Liver (tissue), 9 donors: Measurements from ENCODE around the gene THAP3. TPM values are rescaled to one million over a fixed set of nuclear protein-coding genes. Genes with fewer than 3 reads are reported as not detected.

Experiments used
- DNase-seq: peaks from one replicate; pipeline ENCODE4 v3.0.0-alpha.2; 2017; ENCODE audit warnings: low spot score
- H3K27ac ChIP-seq, 2 donors: one replicate each; pipeline ENCODE4 v1.7.0; 2013; ENCODE audit warnings: inconsistent platforms in 2 of 2, low read length in 2 of 2, control low read depth in 1 of 2, low read depth in 1 of 2, mild to moderate bottlenecking in 1 of 2
- H3K27me3 ChIP-seq, 4 donors: one replicate each; pipeline versions ENCODE4 v1.6.1 to v1.7.0; 2013; ENCODE audit warnings: low read length in 3 of 4, inconsistent platforms in 1 of 4, mild to moderate bottlenecking in 1 of 4, moderate library complexity in 1 of 4; ENCODE audit not compliant: control insufficient read depth in 4 of 4, insufficient read depth in 4 of 4
- H3K36me3 ChIP-seq, 4 donors: one replicate each; pipeline versions ENCODE4 v1.6.1 to v1.7.0; 2013; ENCODE audit warnings: low read length in 3 of 4, mild to moderate bottlenecking in 3 of 4, low read depth in 1 of 4, moderate library complexity in 1 of 4; ENCODE audit not compliant: control insufficient read depth in 4 of 4, insufficient read depth in 3 of 4
- H3K4me1 ChIP-seq, 4 donors: one replicate each; pipeline versions ENCODE4 v1.6.1 to v1.7.0; 2013; ENCODE audit warnings: low read length in 3 of 4, mild to moderate bottlenecking in 3 of 4, moderate library complexity in 1 of 4; ENCODE audit not compliant: control insufficient read depth in 4 of 4, insufficient read depth in 4 of 4
- H3K4me3 ChIP-seq, 3 donors: one replicate each; pipeline versions ENCODE4 v1.6.1 to v1.7.0; 2013; ENCODE audit warnings: low read length in 3 of 3, control low read depth in 1 of 3, low read depth in 1 of 3, mild to moderate bottlenecking in 1 of 3
- H3K9ac ChIP-seq, 2 donors: one replicate each; pipeline ENCODE4 v1.7.0; 2013; ENCODE audit warnings: low read length in 2 of 2, mild to moderate bottlenecking in 2 of 2, moderate library complexity in 2 of 2, control low read depth in 1 of 2, low read depth in 1 of 2
- H3K9me3 ChIP-seq, 4 donors: one replicate each; pipeline versions ENCODE4 v1.6.1 to v1.7.0; 2013; ENCODE audit warnings: low read length in 3 of 4; ENCODE audit not compliant: control insufficient read depth in 4 of 4
- CTCF ChIP-seq: fragments of 150-350 bp; IDR thresholded peaks from 2 replicates; pipeline ENCODE4 v1.5.1; 2017; ENCODE audit warnings: improper control_type of control experiment, low read depth, low read length; ENCODE audit not compliant: missing input control
- EGR1 ChIP-seq, 2 donors: IDR thresholded peaks; 2 replicates each; pipeline ENCODE4 v1.6.1; 2016 to 2018; ENCODE audit warnings: antibody characterized with exemption in 2 of 2, low read depth in 2 of 2
- FOXA1 ChIP-seq: IDR thresholded peaks from 2 replicates; pipeline ENCODE4 v1.6.1; 2016; ENCODE audit warnings: antibody characterized with exemption
- FOXA2 ChIP-seq: IDR thresholded peaks from 2 replicates; pipeline ENCODE4 v1.6.1; 2016; ENCODE audit warnings: antibody characterized with exemption
- GABPA ChIP-seq, 2 donors: IDR thresholded peaks in 1 of 2; conservative IDR thresholded peaks in 1 of 2; 2 replicates each; pipeline ENCODE4 v1.6.1; 2016; ENCODE audit warnings: antibody characterized with exemption in 2 of 2, mild to moderate bottlenecking in 1 of 2, moderate library complexity in 1 of 2
- HNF4A ChIP-seq, 2 donors: conservative IDR thresholded peaks; 2 replicates each; pipeline ENCODE4 v1.6.1; 2016; ENCODE audit warnings: antibody characterized with exemption in 2 of 2, mild to moderate bottlenecking in 2 of 2
- JUND ChIP-seq, 2 donors: IDR thresholded peaks; 2 replicates each; pipeline ENCODE4 v1.6.1; 2016; ENCODE audit warnings: antibody characterized with exemption in 2 of 2
- MAX ChIP-seq: IDR thresholded peaks from 2 replicates; pipeline ENCODE4 v1.6.1; 2016; ENCODE audit warnings: antibody characterized with exemption
- NR2F2 ChIP-seq: IDR thresholded peaks from 2 replicates; pipeline ENCODE4 v1.6.1; 2016; ENCODE audit warnings: antibody characterized with exemption
- RAD21 ChIP-seq, 2 donors: IDR thresholded peaks; 2 replicates each; pipeline ENCODE4 v1.6.1; 2016; ENCODE audit warnings: antibody characterized with exemption in 2 of 2, mild to moderate bottlenecking in 2 of 2
- RXRA ChIP-seq, 2 donors: IDR thresholded peaks; 2 replicates each; pipeline ENCODE4 v1.6.1; 2017 to 2018; ENCODE audit warnings: antibody characterized with exemption in 2 of 2, mild to moderate bottlenecking in 1 of 2
- SP1 ChIP-seq: IDR thresholded peaks from 2 replicates; pipeline ENCODE4 v1.6.1; 2018; ENCODE audit warnings: antibody characterized with exemption, mild to moderate bottlenecking
- TAF1 ChIP-seq: conservative IDR thresholded peaks from 2 replicates; pipeline ENCODE4 v1.6.1; 2016; ENCODE audit warnings: antibody characterized with exemption, mild to moderate bottlenecking
- YY1 ChIP-seq: IDR thresholded peaks from 2 replicates; pipeline ENCODE4 v1.6.1; 2016; ENCODE audit warnings: antibody characterized with exemption, mild to moderate bottlenecking
- WGBS: extraction: QIAGEN DNeasy Blood & Tissue Kit; methylation state at CpG from one replicate; pipeline ENCODE4 v1.1.7; 2013; 5-methylcytosine and 5-hydroxymethylcytosine counted together
- polyA plus RNA-seq, 2 donors: library from polyadenylated mRNA; stranded (reverse) in 1 of 2; unstranded in 1 of 2; fragments of 200-250 nt in 1 of 2; fragments of >200 nt in 1 of 2; fragmentation: Nextera tagmentation in 1 of 2; extraction: Ambion mirVana in 1 of 2; gene quantifications; one replicate each; pipeline versions ENCODE4 v1.2.1 to v1.2.3, GENCODE V29; 2013 to 2015
- total RNA-seq, 2 donors: library from RNA; depleted of rRNA; stranded (reverse); fragments of >200 nt; gene quantifications; one replicate each; pipeline ENCODE4 v1.2.3, GENCODE V29; 2014
- TF ChIP-seq, protein P1 (sequence below): IDR thresholded peaks from 2 replicates; pipeline ENCODE4 v1.6.1; 2016; ENCODE audit warnings: antibody characterized with exemption
- TF ChIP-seq, protein P2 (sequence below): IDR thresholded peaks from 2 replicates; pipeline ENCODE4 v1.6.1; 2016; ENCODE audit warnings: antibody characterized with exemption, mild to moderate bottlenecking
- TF ChIP-seq, protein P3 (sequence below): IDR thresholded peaks from 2 replicates; pipeline ENCODE4 v1.6.1; 2016; ENCODE audit warnings: antibody characterized with exemption
- donor health status: healthy.
- donor health status: healthy.
- donor health status: healthy.
- donor health status: healthy.
- donor health status: healthy.

THAP3 gene
- total and polyA plus RNA-seq, 4 donors = 7.2 to 10.2 (median 8.6) TPM

- Histone ChIP-seq H3K36me3 (peaks cover 5 to 23% (median 7%) of the 10 kb centered on the region in 4 donors), H3K9me3 (no peaks in the 10 kb centered on the region), H3K9ac (no peak overlapping the region), H3K4me1 (peaks cover 11 to 56% (median 34%) of the 10 kb centered on the region in 4 donors), H3K27ac (no peak overlapping the region), H3K27me3 (no peaks in the 10 kb centered on the region), H3K4me3 (no peak overlapping the region)
- TF ChIP-seq HNF4A (conservative IDR thresholded peaks at IDR 0.05) (no peak), SP1 (no peak), YY1 (no peak), RXRA (IDR thresholded peaks at IDR 0.05) (no peak), FOXA1 (no peak), TAF1 (no peak), MAX (no peak), NR2F2 (no peak), JUND (IDR thresholded peaks at IDR 0.05) (no peak), CTCF (no peak), RAD21 (IDR thresholded peaks at IDR 0.05) (no peak), FOXA2 (no peak), GABPA (IDR thresholded peaks at IDR 0.05 in 1 of 2, conservative IDR thresholded peaks at IDR 0.05 in 1 of 2) (no peak)
- TF ChIP-seq, protein P1, sequence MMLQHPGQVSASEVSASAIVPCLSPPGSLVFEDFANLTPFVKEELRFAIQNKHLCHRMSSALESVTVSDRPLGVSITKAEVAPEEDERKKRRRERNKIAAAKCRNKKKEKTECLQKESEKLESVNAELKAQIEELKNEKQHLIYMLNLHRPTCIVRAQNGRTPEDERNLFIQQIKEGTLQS = no peak
- 83% methylated on average over 21 of the region's 21 CpGs for WGBS
- no peak for DNase-seq
Measured at GRCh38 chr1:6584126-6585080, 40.3 kb upstream of the THAP3 start.

- H3K27me3 ChIP-seq = no peaks in the 10 kb centered on the region
- no peak overlapping the region for H3K27ac ChIP-seq
- no peak for DNase-seq
- peaks cover 11 to 55% (median 33%) of the 10 kb centered on the region in 4 donors for H3K4me1 ChIP-seq
- H3K4me3 ChIP-seq = no peak overlapping the region
- peaks cover 7 to 31% (median 13%) of the 10 kb centered on the region in 4 donors for H3K36me3 ChIP-seq
- H3K9ac ChIP-seq = no peak overlapping the region
- 94% methylated on average over 12 of the region's 12 CpGs for WGBS
- H3K9me3 ChIP-seq = no peaks in the 10 kb centered on the region
- TF ChIP-seq RXRA (IDR thresholded peaks at IDR 0.05) = no peak
- TF ChIP-seq, protein P2, sequence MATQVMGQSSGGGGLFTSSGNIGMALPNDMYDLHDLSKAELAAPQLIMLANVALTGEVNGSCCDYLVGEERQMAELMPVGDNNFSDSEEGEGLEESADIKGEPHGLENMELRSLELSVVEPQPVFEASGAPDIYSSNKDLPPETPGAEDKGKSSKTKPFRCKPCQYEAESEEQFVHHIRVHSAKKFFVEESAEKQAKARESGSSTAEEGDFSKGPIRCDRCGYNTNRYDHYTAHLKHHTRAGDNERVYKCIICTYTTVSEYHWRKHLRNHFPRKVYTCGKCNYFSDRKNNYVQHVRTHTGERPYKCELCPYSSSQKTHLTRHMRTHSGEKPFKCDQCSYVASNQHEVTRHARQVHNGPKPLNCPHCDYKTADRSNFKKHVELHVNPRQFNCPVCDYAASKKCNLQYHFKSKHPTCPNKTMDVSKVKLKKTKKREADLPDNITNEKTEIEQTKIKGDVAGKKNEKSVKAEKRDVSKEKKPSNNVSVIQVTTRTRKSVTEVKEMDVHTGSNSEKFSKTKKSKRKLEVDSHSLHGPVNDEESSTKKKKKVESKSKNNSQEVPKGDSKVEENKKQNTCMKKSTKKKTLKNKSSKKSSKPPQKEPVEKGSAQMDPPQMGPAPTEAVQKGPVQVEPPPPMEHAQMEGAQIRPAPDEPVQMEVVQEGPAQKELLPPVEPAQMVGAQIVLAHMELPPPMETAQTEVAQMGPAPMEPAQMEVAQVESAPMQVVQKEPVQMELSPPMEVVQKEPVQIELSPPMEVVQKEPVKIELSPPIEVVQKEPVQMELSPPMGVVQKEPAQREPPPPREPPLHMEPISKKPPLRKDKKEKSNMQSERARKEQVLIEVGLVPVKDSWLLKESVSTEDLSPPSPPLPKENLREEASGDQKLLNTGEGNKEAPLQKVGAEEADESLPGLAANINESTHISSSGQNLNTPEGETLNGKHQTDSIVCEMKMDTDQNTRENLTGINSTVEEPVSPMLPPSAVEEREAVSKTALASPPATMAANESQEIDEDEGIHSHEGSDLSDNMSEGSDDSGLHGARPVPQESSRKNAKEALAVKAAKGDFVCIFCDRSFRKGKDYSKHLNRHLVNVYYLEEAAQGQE = no peak
- TF ChIP-seq, protein P3, sequence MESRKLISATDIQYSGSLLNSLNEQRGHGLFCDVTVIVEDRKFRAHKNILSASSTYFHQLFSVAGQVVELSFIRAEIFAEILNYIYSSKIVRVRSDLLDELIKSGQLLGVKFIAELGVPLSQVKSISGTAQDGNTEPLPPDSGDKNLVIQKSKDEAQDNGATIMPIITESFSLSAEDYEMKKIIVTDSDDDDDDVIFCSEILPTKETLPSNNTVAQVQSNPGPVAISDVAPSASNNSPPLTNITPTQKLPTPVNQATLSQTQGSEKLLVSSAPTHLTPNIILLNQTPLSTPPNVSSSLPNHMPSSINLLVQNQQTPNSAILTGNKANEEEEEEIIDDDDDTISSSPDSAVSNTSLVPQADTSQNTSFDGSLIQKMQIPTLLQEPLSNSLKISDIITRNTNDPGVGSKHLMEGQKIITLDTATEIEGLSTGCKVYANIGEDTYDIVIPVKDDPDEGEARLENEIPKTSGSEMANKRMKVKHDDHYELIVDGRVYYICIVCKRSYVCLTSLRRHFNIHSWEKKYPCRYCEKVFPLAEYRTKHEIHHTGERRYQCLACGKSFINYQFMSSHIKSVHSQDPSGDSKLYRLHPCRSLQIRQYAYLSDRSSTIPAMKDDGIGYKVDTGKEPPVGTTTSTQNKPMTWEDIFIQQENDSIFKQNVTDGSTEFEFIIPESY = no peak
- no peak for TF ChIP-seq RAD21 (IDR thresholded peaks at IDR 0.05)
- TF ChIP-seq HNF4A (conservative IDR thresholded peaks at IDR 0.05) = no peak
- no peak for TF ChIP-seq CTCF
- no peak for TF ChIP-seq MAX
- TF ChIP-seq JUND (IDR thresholded peaks at IDR 0.05) = no peak
- TF ChIP-seq SP1 = no peak
- TF ChIP-seq EGR1 (IDR thresholded peaks at IDR 0.05; ENCODE audit: low read depth in 2 of 2) = no peak
- TF ChIP-seq FOXA1 = no peak
- TF ChIP-seq, protein P1 = no peak
- no peak for TF ChIP-seq FOXA2
- no peak for TF ChIP-seq GABPA (IDR thresholded peaks at IDR 0.05 in 1 of 2, conservative IDR thresholded peaks at IDR 0.05 in 1 of 2)
- TF ChIP-seq TAF1 = no peak
- no peak for TF ChIP-seq YY1
- TF ChIP-seq NR2F2 = no peak
Measured at GRCh38 chr1:6585081-6585722, 39.5 kb upstream of the THAP3 start.
